Fibroblast of gingiva (primary cell): Measurements from ENCODE around the gene MIPOL1.

Source experiments
- DNase-seq: peaks from one replicate; pipeline ENCODE4 v3.0.0-alpha.2; 2011; ENCODE audit warnings: low read depth

MIPOL1 gene

DNA sequence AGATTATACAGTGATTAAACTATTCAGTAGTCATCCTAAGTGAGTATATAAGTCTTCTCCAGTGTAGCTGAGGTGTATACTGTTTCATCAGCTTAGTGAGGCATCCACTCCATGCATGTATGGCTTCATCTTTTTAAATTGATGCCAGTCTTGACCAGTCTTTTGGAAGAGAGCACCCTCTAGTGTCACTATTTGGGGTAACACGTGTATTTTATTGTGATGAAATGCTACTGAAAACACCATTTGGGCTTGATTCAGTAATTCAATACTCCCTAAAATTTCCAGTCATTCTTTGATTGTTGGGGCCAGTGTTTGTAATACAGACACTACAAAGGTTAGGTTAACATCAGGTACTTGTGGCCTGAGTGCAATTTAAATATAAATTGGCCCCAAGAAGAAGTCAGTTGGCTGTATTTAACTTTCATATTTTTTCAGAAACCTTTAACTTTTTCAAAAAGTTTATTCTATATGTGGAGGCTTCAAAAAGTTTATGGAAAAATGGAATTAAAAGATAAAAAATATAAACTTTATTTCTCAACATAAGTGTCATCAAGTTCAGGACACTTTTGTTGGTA, 35.3 kb downstream of the MIPOL1 start:
- peak; percentile 72 for DNase-seq

DNA sequence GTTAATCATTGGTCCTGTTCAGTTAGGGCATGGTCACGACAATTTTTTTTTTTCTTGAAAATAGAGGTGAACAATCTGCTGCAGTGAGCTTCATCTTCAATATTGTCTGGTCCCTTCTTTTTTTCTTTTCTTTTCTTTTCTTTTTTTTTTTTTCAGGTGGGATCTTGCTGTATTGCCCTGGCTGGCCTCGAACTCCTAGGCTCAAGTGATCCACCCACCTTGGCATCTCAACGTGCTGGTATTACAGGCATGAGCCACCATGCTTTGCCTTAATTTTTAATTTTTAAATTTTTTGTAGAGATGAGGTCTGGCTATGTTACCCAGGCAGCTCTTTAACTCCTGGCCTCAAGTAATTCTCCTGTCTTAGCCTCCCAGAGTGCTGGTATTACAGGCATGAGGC, 36.5 kb downstream of the MIPOL1 start:
- no peak for DNase-seq

DNA sequence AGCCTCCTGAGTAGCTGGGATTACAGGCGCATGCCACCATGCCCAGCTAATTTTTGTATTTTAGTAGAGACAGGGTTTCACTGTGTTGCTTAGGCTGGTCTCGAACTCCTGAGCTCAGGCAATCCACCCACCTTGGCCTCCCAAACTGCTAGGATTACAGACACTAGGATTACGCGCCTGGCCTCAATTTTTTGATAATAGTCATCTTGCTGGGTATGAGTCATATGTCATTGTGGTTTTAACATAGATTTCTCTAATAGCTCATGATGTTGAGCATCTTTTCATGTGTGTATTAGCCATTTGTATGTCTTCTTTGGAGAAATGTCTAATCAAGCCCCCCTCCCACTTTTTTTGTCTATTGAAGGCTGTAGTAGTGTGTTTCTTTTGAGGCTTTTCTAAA, 38.3 kb downstream of the MIPOL1 start:
- peak; percentile 3 for DNase-seq

DNA sequence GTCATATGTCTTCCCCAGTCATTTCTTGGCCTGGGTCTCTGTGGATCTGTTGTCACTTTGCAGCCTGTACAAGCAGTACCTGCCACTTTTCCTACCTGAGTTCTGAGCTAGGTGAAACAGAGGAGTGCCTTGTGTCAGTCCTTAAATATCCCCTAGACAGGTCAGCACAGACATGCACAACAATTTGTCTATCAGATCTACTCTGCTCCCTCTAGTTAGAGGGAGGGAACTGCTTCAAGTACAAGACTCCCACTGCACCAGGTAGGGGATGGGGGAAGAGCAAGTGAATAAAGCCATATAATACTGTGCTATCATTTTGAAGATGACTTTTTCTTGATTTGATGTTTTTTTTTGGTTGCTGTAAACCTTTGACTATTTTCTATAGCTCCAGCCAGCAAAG, 39.4 kb downstream of the MIPOL1 start:
- DNase-seq = no peak

DNA sequence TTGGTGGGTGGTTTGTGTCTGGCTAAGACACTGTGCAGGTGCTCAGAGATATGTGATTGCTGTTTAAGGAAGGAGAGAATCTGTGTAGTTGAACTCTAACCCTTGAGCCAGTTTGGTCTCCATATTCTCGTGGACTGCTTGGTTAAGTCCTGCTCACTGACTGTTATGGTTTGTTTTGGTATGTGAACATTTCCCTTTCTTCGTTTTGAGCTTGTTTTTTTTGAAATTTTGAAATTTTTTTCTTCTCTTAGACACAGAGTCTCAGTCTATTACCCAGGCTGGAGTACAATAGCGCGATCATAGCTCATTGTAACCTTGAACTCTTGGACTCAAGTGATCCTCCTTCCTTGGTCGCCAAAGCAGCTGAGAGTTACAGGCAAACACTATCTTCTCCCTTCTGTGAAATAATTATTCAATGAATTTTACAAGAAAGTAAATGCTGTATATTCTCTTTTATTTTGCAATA, 40.0 kb downstream of the MIPOL1 start:
- no peak for DNase-seq

DNA sequence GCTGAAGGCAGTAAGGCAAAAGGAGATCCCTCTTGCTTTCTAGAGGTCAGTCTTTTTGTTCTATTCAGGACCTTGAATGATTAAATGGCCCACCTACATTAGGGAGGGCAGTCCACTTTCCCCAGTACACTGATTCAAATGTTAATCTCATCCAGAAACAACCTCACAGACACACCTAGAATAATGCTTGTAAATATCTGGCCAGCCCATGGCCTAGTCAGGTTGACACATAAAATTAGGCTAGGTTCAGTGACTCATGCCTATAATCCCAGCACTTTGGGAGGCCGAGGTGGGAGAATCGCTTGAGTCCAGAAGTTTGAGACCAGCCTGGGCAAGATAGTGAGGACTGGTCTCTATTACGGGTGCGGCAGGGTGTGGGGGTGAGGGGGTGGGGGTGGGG, 43.5 kb downstream of the MIPOL1 start:
- DNase-seq = no peak

DNA sequence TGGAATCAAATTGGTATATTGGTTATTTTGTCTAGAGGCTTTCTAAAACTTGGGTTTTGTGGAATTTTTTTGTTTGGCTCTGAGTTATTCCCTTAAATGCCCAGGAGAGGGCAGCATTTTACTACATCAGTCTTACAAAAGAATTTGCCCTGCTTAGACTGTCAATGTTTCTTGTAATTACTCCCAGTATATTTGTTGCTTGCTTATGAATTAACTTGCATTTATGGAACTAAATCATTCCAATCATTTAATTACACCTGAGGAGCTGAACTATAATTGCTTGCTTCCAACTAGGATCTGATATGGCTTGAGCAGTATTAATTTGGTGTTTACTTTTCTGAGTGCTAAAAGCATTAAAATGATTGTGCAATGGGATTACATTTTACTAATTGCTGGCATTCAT, 48.7 kb downstream of the MIPOL1 start:
- DNase-seq = peak; percentile 39

DNA sequence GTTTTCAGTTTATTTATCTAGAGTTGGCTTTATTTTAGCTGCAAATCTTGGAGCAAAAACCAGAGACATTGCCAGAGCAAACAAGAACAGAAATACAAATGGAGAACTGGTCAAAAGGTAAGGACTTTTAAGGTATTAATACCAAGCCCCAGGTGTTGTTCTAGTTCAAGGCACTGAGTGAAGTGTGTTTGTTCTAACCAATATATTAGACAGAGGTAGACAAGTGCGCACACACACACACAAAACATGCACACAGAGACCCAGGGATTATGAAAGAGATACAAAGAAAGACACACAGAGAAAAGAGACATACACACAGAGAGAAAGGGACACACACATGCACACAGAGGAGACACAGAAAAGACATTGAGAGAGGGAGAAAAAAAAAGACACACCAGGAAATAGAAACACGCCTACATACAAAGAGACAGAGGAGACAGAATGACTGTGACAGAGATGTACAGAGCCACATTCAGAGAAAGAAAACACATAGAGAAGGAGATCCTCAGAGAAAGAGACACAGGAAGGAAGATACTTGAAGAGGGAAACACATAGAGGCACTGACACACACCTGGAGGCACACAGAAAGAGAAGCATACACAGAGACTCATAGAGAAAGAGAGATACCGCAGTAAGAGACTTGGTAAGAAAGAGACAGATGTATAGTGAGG, 50.2 kb downstream of the MIPOL1 start:
- no peak for DNase-seq

DNA sequence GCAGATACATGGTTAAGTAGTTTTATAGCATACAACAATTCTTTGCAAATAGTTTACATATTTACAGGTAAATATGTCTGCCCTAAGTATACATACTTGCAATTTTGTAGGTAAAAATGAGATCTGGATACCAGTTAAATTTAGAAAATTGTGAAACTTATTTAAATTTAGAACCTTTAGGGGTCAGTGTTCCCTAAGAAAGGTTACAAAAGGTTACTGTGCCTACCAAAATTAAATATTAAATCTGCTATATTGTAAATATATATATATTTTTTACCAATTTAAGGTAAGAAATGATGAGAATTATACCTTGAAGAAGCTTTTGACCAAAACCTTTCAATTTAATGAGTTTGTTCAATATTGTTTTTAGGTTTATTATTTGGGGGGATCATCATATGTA, 54.0 kb downstream of the MIPOL1 start:
- no peak for DNase-seq

DNA sequence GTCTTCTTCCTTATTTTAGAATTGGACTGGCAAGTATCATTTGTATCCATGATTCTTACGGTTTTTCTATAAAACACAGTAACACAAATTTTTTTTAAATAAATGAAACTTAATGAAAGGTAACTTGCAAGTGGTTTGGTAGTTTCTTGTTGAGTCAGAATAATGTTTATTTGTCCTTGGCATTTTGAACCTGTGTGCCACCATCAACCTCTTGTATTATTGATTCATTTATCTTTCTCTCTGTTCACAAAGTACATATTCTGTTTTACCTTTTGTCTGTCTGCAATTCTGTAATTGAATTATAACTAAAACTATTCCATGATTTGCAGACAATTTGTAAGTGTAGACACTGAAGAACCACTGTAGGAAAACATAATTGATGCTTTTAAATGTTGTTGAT, 54.7 kb downstream of the MIPOL1 start:
- DNase-seq = no peak

DNA sequence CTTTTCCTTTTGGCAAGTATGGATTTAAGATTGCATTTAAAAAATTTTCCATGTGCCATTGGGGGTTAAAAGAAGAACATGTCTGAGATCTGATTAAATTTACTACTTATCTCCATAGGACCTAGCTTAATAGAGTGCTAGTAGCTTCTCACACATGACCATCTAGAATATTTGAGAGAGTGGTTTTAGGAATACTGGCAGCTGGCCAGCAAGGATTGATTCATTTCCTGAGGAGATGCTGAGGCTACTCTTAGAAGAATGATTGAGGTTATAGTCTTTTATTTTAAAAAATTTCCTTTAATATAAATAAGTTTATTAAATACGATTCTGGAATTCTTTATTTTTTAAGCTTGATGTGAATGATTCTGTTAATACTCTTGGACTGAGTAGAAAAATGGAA, 56.2 kb downstream of the MIPOL1 start:
- DNase-seq = peak; percentile 22

DNA sequence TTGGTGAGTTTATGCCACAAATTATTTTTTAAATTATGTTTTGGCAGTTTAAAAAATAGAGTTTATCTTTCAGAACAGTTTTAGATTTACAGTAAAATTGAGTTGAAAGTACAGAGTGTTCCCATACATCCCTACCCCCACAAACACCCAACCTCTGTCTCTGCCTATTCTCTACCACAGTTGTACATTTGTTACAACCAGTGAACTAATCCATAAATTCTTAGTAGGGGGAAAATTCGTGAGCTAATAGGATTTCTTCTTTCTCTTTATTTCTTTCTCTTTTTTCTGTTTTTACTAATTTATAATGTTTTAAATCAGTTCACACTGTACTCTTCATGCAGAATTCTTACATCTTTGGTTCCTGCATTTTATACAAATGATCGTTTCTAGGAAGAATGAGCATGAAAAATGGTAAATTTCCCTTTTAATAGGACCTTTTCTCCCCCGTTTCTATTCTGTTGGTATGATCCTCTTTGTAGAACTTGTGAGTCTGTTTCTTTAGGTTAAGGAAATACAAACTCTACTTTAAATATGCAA, 56.7 kb downstream of the MIPOL1 start:
- DNase-seq = no peak

DNA sequence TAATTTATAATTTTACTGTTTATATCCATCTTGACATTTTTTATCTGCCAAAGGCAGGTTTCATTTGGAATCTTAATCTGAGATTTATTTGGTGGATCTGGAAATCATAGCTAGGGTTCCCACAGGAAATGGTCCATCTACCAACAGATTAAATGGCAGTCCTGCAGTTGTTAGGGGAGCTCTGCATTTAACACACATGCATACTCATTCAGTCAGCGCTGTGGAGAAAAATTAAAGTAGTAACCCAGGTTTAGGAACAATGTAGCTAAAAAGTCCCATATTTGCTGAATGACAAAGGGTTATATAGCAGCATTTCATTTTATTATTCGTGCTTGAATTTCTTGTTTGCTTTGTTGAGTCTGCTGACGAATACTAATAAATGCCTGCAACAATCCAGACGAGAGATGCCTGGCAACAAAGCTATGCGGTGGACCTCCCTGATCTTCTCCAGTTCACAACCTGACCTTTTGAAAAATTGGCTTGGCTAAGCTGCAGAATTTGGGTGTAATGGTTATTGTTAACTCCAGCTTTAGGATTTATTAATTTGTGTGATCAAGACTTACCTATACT, 59.8 kb downstream of the MIPOL1 start:
- no peak for DNase-seq

DNA sequence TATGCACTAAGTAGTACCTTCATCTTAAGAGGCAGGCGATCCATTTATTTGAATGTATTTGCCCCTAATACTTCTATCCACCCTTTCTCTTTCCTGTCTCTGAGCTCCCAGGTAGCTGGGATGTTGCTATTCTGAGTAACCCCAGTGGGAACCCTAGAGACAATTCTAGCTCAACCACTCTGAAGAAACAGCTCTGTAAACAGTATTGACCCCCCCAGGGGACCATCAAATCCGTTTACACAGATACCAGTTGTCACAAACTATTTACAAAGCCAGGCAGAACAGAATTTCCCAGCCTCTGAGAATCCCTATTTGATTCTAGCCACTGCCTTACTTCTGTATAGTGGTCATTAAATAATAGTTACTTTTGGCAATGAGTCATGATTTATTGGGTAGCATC, 64.9 kb downstream of the MIPOL1 start:
- DNase-seq = no peak

DNA sequence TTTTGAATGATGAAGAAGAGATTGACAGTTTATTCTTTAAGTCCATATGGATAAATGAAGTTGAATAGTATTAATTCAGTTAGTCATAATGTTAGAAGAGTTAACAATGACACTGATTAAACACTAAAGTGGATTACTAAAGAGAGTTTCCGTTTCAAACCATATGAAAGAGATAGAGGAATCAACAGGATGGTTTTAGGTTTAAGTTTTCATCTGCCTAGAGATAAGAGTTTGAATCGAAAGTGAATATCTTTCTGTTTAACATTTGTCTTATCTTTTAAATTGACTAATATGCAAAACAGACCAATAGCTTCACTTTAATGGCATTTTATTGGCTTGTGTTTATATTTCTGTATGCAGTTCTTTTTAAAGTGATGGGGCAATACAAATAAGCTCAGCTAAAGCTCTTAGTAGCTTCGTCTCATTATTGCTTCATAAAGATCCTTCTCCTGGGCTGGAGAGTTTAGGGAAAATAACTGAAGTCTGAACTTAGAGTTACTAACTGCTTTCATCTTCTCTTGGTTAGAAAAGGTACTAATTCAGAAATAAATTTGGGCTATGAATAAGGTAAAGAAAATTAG, 66.0 kb downstream of the MIPOL1 start:
- DNase-seq = no peak

DNA sequence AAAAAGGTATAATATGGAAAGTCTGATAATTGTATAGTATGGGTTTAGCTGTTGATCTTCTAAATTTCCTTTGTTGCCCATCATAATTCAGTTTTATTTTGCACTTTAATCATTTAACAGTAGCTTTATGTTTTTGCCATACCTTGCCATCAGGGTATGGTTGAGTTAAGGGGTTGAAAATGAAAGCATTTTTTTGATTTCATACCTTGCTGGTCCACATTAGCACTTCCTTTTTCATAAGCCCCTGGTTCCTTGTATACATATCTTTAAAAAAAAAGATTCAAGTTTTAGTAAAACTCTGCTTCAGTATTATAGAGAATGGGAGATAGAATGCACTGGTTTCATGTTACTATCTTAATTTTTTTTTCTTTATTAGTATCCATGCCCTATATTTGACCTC, 71.1 kb downstream of the MIPOL1 start:
- no peak for DNase-seq

DNA sequence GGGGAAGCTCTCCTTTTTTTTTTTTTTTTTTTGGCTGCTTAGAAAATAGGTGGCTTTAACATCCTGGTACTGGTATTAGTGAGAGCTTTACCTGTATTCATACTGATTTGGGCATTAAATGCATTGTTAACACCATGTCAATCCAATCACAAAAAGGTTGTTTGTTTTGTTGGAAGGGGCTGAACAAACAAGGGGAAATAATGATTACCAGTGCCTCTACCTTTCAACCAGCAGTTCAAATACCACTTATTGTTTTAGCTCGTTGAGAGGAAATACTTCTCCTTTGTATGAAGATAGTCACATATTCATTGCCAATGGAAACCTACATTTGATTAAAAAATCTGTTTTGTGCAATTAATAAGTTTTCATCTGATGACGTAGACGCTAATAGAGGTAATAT, 72.9 kb downstream of the MIPOL1 start:
- DNase-seq = no peak

DNA sequence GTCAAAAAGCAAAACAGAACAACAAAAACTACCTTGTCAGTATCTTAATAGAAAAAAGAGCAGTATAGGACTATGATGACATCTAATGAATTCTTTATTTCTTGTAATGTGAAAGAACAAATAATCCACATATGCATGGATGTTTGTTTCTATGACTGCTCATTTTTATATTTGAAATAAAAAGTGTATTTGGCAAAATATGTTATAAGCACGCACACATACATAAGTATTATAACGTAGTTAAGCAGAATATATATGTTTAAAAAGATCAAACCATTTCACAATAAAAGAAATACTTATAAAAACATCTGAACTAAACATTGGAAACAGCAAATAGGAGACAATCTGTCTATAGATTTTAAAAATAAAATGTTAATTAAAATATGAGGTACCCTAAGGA, 74.8 kb downstream of the MIPOL1 start:
- no peak for DNase-seq

DNA sequence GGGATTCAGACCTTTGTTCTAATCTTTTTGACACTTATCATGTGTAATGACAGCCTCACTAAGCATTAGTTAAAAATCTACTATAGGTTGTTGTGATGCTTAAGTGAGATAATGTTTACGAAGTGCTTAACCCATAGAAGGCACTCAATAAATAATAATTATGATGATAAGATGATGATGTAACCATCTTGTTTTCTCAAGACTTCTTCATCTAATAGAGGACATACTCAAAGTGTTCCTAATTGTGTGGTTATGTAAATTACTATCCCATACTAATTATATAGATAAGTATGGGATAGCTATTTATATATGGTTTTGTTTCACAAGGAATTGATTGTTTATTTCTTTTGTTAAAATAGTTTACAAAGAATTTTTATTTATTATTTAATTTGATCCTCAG, 76.9 kb downstream of the MIPOL1 start:
- DNase-seq = no peak

DNA sequence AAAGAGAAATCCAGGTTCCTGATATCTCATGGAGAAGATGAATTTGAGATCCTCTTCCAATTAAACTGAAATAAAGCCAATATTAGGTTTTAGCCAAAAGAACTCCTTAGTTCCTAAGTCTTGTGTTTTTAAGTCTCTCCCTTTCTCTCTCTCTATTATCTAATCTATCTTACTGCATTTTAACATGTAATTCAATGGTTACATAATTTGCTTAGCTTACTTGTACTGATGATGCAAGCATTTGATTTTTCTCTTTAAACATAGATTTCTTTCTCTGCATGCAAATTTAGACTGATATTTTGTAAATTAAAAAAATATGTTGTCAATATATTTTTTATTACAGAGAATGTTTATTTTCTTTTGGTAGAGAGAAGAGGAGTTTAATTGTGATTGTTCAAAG, 78.2 kb downstream of the MIPOL1 start:
- DNase-seq = no peak

DNA sequence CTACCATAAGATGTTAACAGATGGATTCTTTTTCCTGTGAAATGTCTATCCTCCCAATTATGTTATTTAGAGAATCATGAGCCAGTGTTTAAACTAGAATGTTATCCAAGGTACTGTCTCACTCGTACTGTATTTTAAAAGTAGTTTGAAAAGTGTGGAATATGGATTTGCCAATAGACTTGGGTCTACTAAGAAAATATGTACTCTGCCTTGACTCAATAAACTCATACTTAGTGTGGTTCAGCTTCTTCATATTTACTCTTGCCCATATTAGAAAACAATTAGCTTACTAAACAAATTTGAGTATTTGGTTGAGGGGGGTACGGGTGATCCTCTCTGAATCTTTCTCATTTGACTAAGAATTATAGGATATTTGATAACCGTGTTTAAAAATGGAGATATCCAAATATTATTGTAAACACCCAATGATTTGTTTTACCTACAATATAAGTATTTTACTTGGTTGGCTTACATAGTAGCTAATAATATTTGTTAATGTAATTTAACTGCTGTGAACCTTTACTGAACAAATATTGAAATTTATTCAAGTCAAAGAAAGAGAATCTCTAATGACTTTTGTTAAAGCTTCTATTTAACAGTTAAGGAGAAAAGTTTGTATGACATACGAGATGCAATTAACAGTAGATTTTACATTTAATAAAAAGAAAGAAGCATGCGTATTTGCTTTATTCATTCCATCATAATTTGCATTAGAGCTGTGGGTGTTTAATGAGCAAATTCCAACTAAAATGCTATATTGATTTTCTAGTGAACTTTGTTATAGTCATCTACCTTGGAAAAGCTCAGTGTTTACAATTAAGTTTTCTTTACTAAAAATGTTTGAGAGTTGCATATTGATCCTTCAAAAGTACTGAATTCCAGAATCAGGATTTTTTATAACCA, 81.2 kb downstream of the MIPOL1 start:
- DNase-seq = no peak

DNA sequence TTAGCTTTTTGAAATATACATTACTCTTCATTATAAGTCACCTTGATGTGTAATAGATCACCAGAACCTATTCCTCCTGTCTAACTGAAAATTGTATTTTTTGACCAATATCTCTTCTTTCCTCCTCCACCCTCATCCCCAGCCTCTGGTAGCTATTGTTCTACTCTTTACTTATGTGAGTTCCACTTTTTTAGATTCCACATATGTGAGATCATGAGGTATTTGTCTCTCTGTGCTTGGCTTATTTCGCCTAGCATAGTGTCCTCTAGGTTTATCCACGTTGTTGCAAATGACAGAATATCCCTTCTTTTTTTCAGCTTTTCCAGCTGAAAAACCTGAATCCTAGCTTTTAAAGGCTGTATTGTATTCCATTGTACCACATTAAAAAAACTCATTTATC, 82.1 kb downstream of the MIPOL1 start:
- DNase-seq = no peak
